H9 (cell line): ENCODE measurements around the gene LGALS7. TPM values are rescaled to one million over a fixed set of nuclear protein-coding genes. Genes with fewer than 3 reads are reported as not detected.
A peak's percentile ranks its signal among the peaks of the same experiment; 100 is the strongest.

Experiments
- DNase-seq: peaks from one replicate; pipeline ENCODE4 v3.0.0-alpha.2; 2017
- H2AFZ ChIP-seq: one replicate; pipeline ENCODE4 v1.6.1; 2013; ENCODE audit warnings: mild to moderate bottlenecking, low read length, control low read depth, moderate library complexity
- H2AK5ac ChIP-seq: 2 replicates; pipeline ENCODE4 v1.6.1; 2013; ENCODE audit warnings: low read length, control low read depth, mixed read lengths; ENCODE audit not compliant: insufficient read length
- H2BK120ac ChIP-seq: one replicate; pipeline ENCODE4 v1.6.1; 2013; ENCODE audit warnings: low read depth, mild to moderate bottlenecking, low read length, control low read depth, inconsistent platforms; ENCODE audit not compliant: poor library complexity, severe bottlenecking
- H2BK12ac ChIP-seq: 2 replicates; pipeline ENCODE4 v1.6.1; 2013; ENCODE audit warnings: low read length, control low read depth, mixed read lengths, low read depth; ENCODE audit not compliant: insufficient read length
- H2BK15ac ChIP-seq: 2 replicates; pipeline ENCODE4 v1.6.1; 2013; ENCODE audit warnings: low read depth, low read length, control low read depth
- H2BK20ac ChIP-seq: one replicate; pipeline ENCODE4 v1.6.1; 2013; ENCODE audit warnings: low read depth, mild to moderate bottlenecking, low read length, control low read depth, inconsistent platforms; ENCODE audit not compliant: poor library complexity, severe bottlenecking
- H2BK5ac ChIP-seq: 2 replicates; pipeline ENCODE4 v1.6.1; 2013; ENCODE audit warnings: low read length, control low read depth, mixed read lengths; ENCODE audit not compliant: insufficient read length
- H3K14ac ChIP-seq: 2 replicates; pipeline ENCODE4 v1.6.1; 2013; ENCODE audit warnings: low read length, control low read depth; ENCODE audit not compliant: insufficient read depth
- H3K18ac ChIP-seq: 2 replicates; pipeline ENCODE4 v1.6.1; 2013; ENCODE audit warnings: low read depth, mild to moderate bottlenecking, mixed read lengths, low read length, control low read depth; ENCODE audit not compliant: insufficient read length
- H3K23ac ChIP-seq: 2 replicates; pipeline ENCODE4 v1.6.1; 2013; ENCODE audit warnings: low read length, control low read depth, mixed read lengths, low read depth; ENCODE audit not compliant: insufficient read length
- H3K23me2 ChIP-seq: 2 replicates; pipeline ENCODE4 v1.6.1; 2013; ENCODE audit warnings: low read depth, mild to moderate bottlenecking, mixed read lengths, low read length, control low read depth; ENCODE audit not compliant: insufficient read length, poor library complexity, severe bottlenecking
- H3K27ac ChIP-seq: 2 replicates; pipeline ENCODE4 v1.5.1; 2013; ENCODE audit warnings: low read length, control low read depth, mixed read lengths, low read depth; ENCODE audit not compliant: insufficient read length
- H3K27me3 ChIP-seq: 2 replicates; pipeline ENCODE4 v1.6.1; 2013; ENCODE audit warnings: low read length, control low read depth, inconsistent platforms; ENCODE audit not compliant: insufficient read depth
- H3K4ac ChIP-seq: 2 replicates; pipeline ENCODE4 v1.6.1; 2013; ENCODE audit warnings: low read depth, mild to moderate bottlenecking, control low read depth, inconsistent platforms, low read length, moderate library complexity
- H3K4me1 ChIP-seq: 2 replicates; pipeline ENCODE4 v1.6.1; 2013; ENCODE audit warnings: low read length, control low read depth, inconsistent platforms; ENCODE audit not compliant: insufficient read depth
- H3K4me2 ChIP-seq: 2 replicates; pipeline ENCODE4 v1.6.1; 2013; ENCODE audit warnings: low read length, control low read depth, mixed read lengths; ENCODE audit not compliant: insufficient read length, insufficient read depth
- H3K56ac ChIP-seq: 2 replicates; pipeline ENCODE4 v1.6.1; 2013; ENCODE audit warnings: low read depth, mild to moderate bottlenecking, mixed read lengths, low read length, control low read depth; ENCODE audit not compliant: insufficient read length
- H3K79me1 ChIP-seq: 2 replicates; pipeline ENCODE4 v1.6.1; 2013; ENCODE audit warnings: low read depth, mild to moderate bottlenecking, moderate library complexity, low read length, control low read depth, inconsistent platforms; ENCODE audit not compliant: insufficient read depth, poor library complexity, severe bottlenecking
- H3K79me2 ChIP-seq: 2 replicates; pipeline ENCODE4 v1.6.1; 2013; ENCODE audit warnings: low read length, control low read depth, inconsistent platforms; ENCODE audit not compliant: insufficient read depth
- H3K9ac ChIP-seq: 2 replicates; pipeline ENCODE4 v1.6.1; 2013; ENCODE audit warnings: low read length, control low read depth, mixed read lengths; ENCODE audit not compliant: insufficient read length; ENCODE audit errors: extremely low read depth
- H3K9me3 ChIP-seq: one replicate; pipeline ENCODE4 v1.6.1; 2013; ENCODE audit warnings: low read depth, low read length, inconsistent platforms; ENCODE audit not compliant: control insufficient read depth
- H3T11ph ChIP-seq: one replicate; pipeline ENCODE4 v1.6.1; 2013; ENCODE audit warnings: mild to moderate bottlenecking, low read length, control low read depth, inconsistent platforms
- H4K20me1 ChIP-seq: one replicate; pipeline ENCODE4 v1.6.1; 2013; ENCODE audit not compliant: control insufficient read depth, insufficient read length, insufficient read depth
- H4K5ac ChIP-seq: 2 replicates; pipeline ENCODE4 v1.6.1; 2013; ENCODE audit warnings: low read depth, mild to moderate bottlenecking, mixed read lengths, low read length, control low read depth; ENCODE audit not compliant: insufficient read length
- H4K8ac ChIP-seq: replicated peaks from 2 replicates; pipeline ENCODE4 v1.6.1; 2013; ENCODE audit warnings: low read length, control low read depth, mixed read lengths, low read depth; ENCODE audit not compliant: insufficient read length
- H4K91ac ChIP-seq: 2 replicates; pipeline ENCODE4 v1.6.1; 2013; ENCODE audit warnings: low read depth, mild to moderate bottlenecking, moderate library complexity, mixed read lengths, low read length, control low read depth; ENCODE audit not compliant: insufficient read length
- H3K27ac Mint-ChIP-seq, 3 experiments: 2 replicates in 2 of 3; 3 replicates in 1 of 3; pipeline ENCODE4 v1.8.0; 2020 to 2021; ENCODE audit warnings: mixed read lengths in 3 of 3, mild to moderate bottlenecking in 1 of 3, moderate library complexity in 1 of 3
- H3K27me3 Mint-ChIP-seq: 2 replicates; pipeline ENCODE4 v1.8.0; 2021; ENCODE audit warnings: low read depth, mild to moderate bottlenecking, moderate library complexity, mixed read lengths
- H3K36me3 Mint-ChIP-seq, 3 experiments: 2 replicates in 2 of 3; 3 replicates in 1 of 3; pipeline ENCODE4 v1.8.0; 2020 to 2021; ENCODE audit warnings: low read depth in 3 of 3, mixed read lengths in 3 of 3; ENCODE audit not compliant: insufficient read depth in 1 of 3
- H3K4me1 Mint-ChIP-seq, 2 experiments: 2 replicates each; pipeline ENCODE4 v1.8.0; 2020; ENCODE audit warnings: mixed read lengths in 2 of 2
- H3K4me3 Mint-ChIP-seq, 2 experiments: 2 replicates in 1 of 2; 3 replicates in 1 of 2; pipeline ENCODE4 v1.8.0; 2020 to 2021; ENCODE audit warnings: mild to moderate bottlenecking in 2 of 2, mixed read lengths in 2 of 2, moderate library complexity in 1 of 2
- H3K9me3 Mint-ChIP-seq, 2 experiments: 2 replicates in 1 of 2; 3 replicates in 1 of 2; pipeline ENCODE4 v1.8.0; 2020; ENCODE audit warnings: mild to moderate bottlenecking in 2 of 2, mixed read lengths in 2 of 2, moderate library complexity in 1 of 2
- CTCF ChIP-seq: fragments of 200-600 bp; sonication (generic); conservative IDR thresholded peaks from 3 replicates; pipeline ENCODE4 v1.8.0; 2021; ENCODE audit warnings: antibody characterized with exemption, mild to moderate bottlenecking
- WGBS: extraction: QIAGEN DNeasy Blood & Tissue Kit; methylation state at CpG from one replicate; pipeline ENCODE4 v1.1.7; 2013; ENCODE audit warnings: missing lambda C conversion rate, low lambda C conversion rate, mixed read lengths; ENCODE audit not compliant: insufficient read length; ENCODE audit errors: extremely low coverage; 5-methylcytosine and 5-hydroxymethylcytosine counted together
- total RNA-seq: library from RNA; stranded (reverse); gene quantifications from 2 replicates; pipeline ENCODE4 v1.2.1, GENCODE V29; 2021

Gene LGALS7
- total RNA-seq, 1 experiment from 2014 or later = not detected

GRCh38 chr19:38731654-38732301, 41.5 kb downstream of the LGALS7 start:
- no peaks in the 10 kb centered on the region for H3K9me3 ChIP-seq
- peak; percentile 25 for DNase-seq

More at GRCh38 chr19:38731654-38732301, 41.5 kb downstream of the LGALS7 start:
- no peaks in the 10 kb centered on the region; a peak in 1 of 5 replicates for H3K9me3 Mint-ChIP-seq
- Histone ChIP-seq H3K4me2 (no peak overlapping the region), H2AK5ac (no peak overlapping the region), H3K79me2 (no peaks in the 10 kb centered on the region), H3T11ph (no peak overlapping the region), H3K56ac (no peak overlapping the region), H3K9ac (no peak overlapping the region), H3K4ac (no peak overlapping the region), H2BK5ac (no peak overlapping the region), H4K5ac (no peak overlapping the region), H3K79me1 (no peaks in the 10 kb centered on the region), H2BK12ac (no peak overlapping the region), H3K4me1 (no peaks in the 10 kb centered on the region; the same call in 1 of the 2 replicates), H3K23ac (no peak overlapping the region), H4K91ac (no peak overlapping the region), H2BK120ac (no peak overlapping the region), H2BK20ac (no peak overlapping the region), H3K18ac (no peak overlapping the region), H4K8ac (no peak overlapping the region), H2BK15ac (no peak overlapping the region), H3K27me3 (no peaks in the 10 kb centered on the region), H3K23me2 (peaks cover 8% of the 10 kb centered on the region), H3K14ac (no peak overlapping the region), H2AFZ (no peak overlapping the region), H4K20me1 (no peaks in the 10 kb centered on the region), H3K27ac (no peak overlapping the region)
- peaks cover 3% of the 10 kb centered on the region for H3K27me3 Mint-ChIP-seq
- H3K27ac Mint-ChIP-seq = peak overlapping the region in 1 of 3 experiments; percentile 73; a peak in 3 of 7 replicates
- peak overlapping the region in 1 of 2 experiments; percentile 42; a peak in 2 of 5 replicates for H3K4me3 Mint-ChIP-seq
- no CpG with 5 or more reads among the region's 10 CpGs for WGBS
- H3K36me3 Mint-ChIP-seq = peaks cover 11 to 48% (median 47%) of the 10 kb centered on the region in 3 experiments; a peak in 6 of 7 replicates
- peaks cover 4 to 10% of the 10 kb centered on the region in 2 experiments for H3K4me1 Mint-ChIP-seq
- TF ChIP-seq CTCF = no peak
